ENCODE data around the gene MLPH.

Gene MLPH

GRCh38 chr2:237527233-237527632 is 40.2 kb downstream of the MLPH start:
- DNase-seq: no peak

- DNase-seq: no peak
Observed at GRCh38 chr2:237527766-237528165, 40.7 kb downstream of the MLPH start.

DNA sequence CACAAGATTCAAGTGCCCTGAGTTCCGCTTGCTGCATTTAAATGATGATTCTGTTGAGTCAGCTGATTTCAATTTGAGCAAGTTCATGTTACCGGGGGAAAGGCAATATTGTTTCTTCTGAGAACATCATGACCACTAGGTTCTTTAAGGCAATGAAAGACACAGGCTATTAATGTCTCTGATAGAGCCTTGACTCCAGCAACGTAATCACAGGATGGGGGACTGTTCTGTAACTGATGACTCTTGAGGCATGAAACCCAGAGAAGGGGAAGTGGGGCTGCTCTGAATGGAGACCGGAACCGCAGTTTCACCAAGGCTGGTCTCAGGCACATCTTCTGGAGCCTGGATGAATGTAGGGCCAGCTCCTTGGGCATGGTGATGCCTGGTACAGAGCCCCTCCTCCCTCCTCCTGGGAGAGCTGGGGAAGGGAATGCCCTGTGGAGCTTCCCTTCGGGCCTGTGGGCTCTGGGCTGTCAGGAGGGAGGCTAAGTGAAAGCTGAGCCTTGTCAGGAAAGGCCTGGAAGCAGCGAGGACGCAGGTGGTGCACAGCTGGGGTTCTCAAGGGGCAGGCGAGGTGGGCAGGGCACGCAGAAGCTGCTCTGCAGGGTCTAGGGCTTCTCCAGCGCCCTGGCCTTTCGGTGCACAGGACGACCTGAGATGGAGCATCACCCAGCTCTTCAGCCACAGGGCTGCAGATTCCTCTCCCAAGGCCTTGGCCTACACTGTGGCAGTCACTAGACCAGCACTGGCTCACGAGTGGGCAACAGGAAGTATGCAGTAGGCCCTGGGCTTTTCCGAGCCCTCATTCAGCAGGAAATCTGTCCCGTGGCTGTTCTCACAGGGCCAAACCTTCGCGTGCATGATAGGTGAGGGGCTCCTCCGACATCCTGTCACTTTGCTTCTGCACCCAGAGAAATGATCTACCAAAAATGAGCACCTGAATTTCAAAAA is 42.7 kb downstream of the MLPH start:
- DNase-seq: no peak

DNA sequence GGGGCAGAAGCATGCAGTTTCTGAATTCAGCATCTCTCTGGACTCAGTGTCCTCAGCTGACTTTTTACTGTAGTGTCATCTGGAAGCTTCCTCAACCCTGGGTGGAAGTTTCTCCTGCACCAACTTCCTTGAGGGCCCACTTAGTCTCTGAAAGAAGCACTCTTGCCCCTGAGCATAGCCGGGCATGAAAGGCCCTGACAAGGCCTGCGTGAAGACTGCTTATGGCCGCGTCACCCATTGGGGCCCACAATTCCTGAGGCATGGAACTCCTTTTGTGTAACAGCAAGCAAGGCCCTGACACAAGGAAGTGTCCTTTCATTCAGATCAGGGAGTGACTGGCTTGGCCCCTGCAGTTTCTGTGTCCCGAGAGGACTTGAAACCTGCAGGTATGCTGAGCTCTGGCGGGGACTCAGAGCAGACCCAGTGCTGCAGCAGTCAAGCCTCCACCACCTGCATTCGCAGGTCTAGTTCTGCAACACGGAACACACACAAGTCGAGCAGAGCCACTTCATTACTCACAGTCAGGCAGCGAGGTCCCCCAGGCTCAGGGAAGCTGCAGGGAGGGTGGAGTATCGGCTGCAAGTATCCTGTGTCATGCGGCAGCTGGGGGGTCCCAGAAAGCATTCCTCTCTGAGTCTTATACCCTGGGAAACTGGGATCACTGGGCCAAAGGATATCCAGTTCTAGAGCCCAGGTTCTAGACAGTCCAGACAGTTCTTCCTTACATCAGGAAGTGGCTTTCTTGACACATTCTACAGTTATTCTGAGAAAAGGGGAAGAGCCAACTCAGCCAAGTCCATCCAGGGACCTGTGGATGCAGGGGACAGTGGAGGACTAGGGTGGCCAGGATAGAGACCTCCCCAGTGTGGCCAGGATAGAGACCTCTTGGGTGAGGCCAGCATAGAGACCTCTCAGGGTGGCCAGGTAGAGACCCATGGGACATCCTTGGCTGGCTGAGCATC is 43.7 kb downstream of the MLPH start:
- no peak for DNase-seq

GRCh38 chr2:237532160-237532559 is 45.1 kb downstream of the MLPH start:
- DNase-seq: no peak

DNA sequence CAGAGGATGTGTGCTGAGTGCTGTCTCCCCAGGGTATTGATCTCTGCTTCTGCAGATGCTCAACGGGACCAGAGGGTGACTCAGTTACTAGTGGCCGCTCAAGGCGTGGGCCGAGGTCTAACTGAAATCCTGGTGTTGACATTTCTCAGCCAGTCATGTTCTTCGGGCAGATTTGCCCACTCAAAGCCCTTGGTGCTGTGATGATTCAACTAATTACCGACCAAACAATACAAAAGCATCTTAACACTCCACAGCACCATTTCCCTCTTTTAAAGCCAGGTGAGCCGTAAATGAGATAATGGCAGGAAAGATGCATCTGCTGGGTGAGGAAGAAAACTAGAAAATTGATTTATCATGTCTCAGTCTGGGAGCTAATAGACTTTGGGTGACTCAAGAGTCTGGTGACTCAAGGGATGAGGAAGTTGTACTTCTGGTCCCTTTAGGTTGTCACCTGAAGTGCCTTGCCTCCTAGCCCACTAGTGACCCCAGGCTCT is 46.7 kb downstream of the MLPH start:
- DNase-seq: peak; percentile 58

GRCh38 chr2:237534380-237534779 is 47.3 kb downstream of the MLPH start:
- no peak for DNase-seq

GRCh38 chr2:237535385-237536082 is 48.5 kb downstream of the MLPH start:
- no peak for DNase-seq

DNA sequence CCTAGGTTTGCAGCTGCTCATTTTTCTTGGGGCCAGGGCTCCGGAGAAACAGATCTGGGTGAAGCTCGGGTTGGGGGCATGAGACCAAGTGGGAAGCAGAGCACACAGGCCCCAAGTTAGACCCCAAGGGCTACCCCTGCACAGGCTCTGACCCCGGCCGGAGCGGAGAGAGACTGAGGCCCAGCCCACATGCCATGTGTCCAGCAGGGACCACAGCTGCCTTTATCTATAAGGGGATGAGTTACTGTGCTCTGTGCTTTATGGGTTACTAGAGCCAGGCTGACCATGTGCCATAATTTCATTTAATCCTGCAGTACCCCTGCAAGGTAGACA is 49.0 kb downstream of the MLPH start:
- DNase-seq: no peak

GRCh38 chr2:237536617-237537016 is 49.6 kb downstream of the MLPH start:
- DNase-seq: no peak

- DNase-seq: no peak
Observed at GRCh38 chr2:237538001-237538720, 51.1 kb downstream of the MLPH start.

DNA sequence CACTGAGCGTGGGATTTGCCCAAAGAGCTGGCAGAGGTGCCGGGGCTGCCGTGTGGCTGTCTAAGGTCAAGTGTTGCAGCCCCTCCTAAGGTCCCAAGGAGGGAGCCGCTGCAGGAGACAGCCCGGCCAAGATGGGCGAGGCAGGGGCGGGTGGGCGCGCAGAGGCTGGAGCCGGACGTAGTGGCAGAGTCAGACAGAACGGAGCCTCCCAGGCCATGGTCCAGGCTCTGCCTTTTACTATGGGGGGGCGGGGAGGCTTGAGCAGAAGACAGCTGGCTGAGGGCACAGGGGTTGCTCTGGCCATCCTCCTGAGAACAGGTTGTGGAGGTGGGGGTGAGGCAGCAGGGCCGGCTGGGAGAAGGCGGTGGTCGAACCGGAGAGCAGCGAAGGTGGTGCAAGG is 51.9 kb downstream of the MLPH start:
- no peak for DNase-seq

DNA sequence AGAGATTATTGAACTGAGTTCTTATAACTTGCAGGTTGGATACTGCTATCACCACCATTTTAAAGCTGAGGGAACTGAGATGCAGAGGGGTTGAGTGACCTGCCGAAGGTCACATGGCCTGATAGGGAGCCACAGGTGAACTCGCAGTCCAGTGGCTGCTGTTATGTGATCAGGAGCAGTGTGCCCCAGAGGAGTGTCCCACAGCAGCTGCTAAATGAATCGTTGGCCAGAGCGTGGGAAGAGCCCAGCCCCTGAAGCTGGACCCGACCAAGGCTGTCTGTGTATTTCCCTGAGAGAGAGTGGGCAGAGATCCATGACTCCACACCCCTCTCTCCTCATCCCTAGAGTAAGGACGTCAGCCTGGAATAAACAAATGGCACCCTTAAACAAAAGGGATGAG is 52.6 kb downstream of the MLPH start:
- DNase-seq: no peak

DNA sequence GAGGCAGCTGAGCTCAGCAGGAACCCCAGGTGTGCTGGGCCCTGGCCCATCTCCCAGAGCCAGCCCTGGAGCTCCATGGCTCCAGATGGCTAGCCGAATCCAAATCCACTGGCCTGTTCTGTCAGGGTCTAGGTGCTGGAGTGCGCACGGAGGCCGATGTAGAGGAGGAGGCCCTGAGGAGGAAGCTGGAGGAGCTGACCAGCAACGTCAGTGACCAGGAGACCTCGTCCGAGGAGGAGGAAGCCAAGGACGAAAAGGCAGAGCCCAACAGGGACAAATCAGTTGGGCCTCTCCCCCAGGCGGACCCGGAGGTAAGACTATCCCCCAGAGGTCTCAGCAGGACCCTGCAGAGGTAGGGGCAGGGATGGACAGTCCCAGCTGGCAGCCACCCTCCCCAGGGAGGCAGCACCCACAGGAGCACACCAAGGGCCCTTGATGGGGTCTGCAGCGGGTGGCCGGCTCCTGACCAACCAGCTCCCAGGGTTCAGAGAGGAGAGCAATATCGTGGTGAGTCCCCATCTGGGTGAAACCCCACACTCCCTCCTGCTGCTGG is 53.2 kb downstream of the MLPH start:
- no peak for DNase-seq

DNA sequence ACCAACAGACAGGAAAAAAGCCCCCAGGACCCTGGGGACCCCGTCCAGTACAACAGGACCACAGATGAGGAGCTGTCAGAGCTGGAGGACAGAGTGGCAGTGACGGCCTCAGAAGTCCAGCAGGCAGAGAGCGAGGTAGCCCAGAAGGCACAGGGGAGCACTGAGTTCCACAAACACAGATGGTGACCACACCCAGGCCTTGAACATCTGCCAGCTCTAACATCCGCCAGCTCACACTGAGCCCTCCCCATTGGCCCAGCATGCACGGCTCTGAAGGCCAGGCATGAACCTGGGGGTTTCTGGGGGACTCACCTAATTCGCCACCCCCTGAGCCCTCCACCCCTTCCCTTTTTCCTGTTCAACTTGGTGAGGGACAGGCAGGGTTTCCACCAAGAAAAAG is 53.8 kb downstream of the MLPH start:
- peak; percentile 61 for DNase-seq

- no peak for DNase-seq
Observed at GRCh38 chr2:237541243-237541642, 54.2 kb downstream of the MLPH start.

GRCh38 chr2:237542001-237542704 is 55.1 kb downstream of the MLPH start:
- no peak for DNase-seq

DNA sequence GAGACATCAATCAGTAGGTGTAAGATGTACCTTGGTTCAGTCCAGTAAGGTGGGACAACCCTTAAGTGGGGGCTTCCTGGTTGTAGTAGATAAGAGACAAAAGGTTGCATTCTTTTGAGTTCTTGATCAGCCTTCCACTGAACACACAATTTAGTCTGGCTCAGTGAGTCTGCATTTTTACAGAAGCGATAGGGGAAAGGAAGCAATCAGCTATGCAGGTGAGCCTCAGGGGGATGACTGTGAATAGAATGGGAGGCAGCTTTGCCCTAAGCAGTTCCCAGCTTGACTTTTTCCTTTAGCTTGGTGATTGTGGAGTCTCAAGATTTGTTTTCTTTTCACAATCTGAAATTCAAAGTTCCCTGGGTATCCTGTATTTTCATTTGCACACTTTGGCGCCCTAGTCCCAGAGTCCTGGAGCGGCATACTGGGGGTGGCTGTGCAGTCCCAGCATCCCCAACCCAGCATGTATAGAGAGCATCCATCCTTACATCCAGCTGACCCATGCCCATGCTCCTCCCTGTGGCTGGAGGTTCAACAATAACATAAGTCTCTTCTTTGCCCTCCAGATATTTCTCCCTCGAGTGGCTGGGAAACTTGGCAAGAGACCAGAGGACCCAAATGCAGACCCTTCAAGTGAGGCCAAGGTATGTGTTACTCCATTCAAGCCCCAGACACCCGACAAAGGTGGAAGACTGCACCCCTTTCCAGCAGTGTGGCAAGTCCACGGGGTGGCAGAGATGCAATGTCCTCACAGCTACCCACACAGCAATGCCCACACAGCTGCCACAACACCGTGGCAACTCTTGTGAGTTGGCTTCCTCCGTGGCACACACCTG is 59.2 kb downstream of the MLPH start:
- no peak for DNase-seq

GRCh38 chr2:237546876-237547395 is 59.9 kb downstream of the MLPH start:
- no peak for DNase-seq

GRCh38 chr2:237547841-237548416 is 60.9 kb downstream of the MLPH start:
- peak; percentile 26 for DNase-seq
